Uterus (tissue), 4 donors: ENCODE data around the gene PI4KA. TPM values are rescaled to one million over a fixed set of nuclear protein-coding genes. Genes with fewer than 3 reads are reported as not detected.

Source experiments
- DNase-seq, 2 donors: peaks; one replicate each; pipeline ENCODE4 v3.0.0-alpha.2; 2019 to 2020
- H3K27ac ChIP-seq, 2 donors: fragments of 200-600 bp; sonication (generic); 1 replicate in 1 of 2; 2 replicates in 1 of 2; pipeline ENCODE4 v1.5.1; 2016 to 2018
- H3K27me3 ChIP-seq, 2 donors: fragments of 200-600 bp; sonication (generic); one replicate each; pipeline ENCODE4 v1.5.1; 2018 to 2019; ENCODE audit warnings: control low read depth in 1 of 2
- H3K36me3 ChIP-seq, 2 donors: fragments of 200-600 bp; sonication (generic); one replicate each; pipeline ENCODE4 v1.5.1; 2019; ENCODE audit warnings: control low read depth in 1 of 2
- H3K4me1 ChIP-seq, 2 donors: fragments of 200-600 bp; sonication (generic); one replicate each; pipeline ENCODE4 v1.5.1; 2018 to 2019; ENCODE audit warnings: control low read depth in 1 of 2
- H3K4me3 ChIP-seq, 2 donors: fragments of 200-600 bp; sonication (generic); 1 replicate in 1 of 2; 2 replicates in 1 of 2; pipeline ENCODE4 v1.5.1; 2018 to 2019; ENCODE audit warnings: mild to moderate bottlenecking in 1 of 2
- H3K9me3 ChIP-seq, 2 donors: fragments of 200-600 bp; sonication (generic); one replicate each; pipeline ENCODE4 v1.5.1; 2019; ENCODE audit warnings: control low read depth in 1 of 2
- CTCF ChIP-seq, 4 experiments: fragments of 200-600 bp in 2 of 4; fragments of 450-650 bp in 2 of 4; sonication (generic) in 2 of 4; IDR thresholded peaks; one replicate each; pipeline ENCODE4 v1.5.1; 2016 to 2019; ENCODE audit warnings: antibody characterized with exemption in 4 of 4, mild to moderate bottlenecking in 2 of 4, moderate library complexity in 1 of 4
- POLR2A ChIP-seq, 2 donors: fragments of 450-650 bp; IDR thresholded peaks; one replicate each; pipeline ENCODE4 v1.6.1; 2016; ENCODE audit warnings: antibody characterized with exemption in 2 of 2, mild to moderate bottlenecking in 1 of 2, moderate library complexity in 1 of 2
- intact Hi-C: fragments of 100-400 bp; cut with DNase I; formaldehyde crosslinking; loops from one replicate; pipeline ENCODE4 v1.15.1; 2023; ENCODE audit warnings: low total_unique reads
- total RNA-seq, 4 donors: library from RNA; depleted of rRNA in 3 of 4; stranded (reverse); fragments of >200 nt in 3 of 4; gene quantifications; one replicate each; pipeline versions ENCODE4 v1.1.0 to v1.2.4, GENCODE V29; 2014 to 2023
- donor health status: DM: yes; HTN: yes; CAD: no.

PI4KA gene
- total RNA-seq, 4 donors from 2014 or later = 48.9 to 238 (median 108) TPM

DNA sequence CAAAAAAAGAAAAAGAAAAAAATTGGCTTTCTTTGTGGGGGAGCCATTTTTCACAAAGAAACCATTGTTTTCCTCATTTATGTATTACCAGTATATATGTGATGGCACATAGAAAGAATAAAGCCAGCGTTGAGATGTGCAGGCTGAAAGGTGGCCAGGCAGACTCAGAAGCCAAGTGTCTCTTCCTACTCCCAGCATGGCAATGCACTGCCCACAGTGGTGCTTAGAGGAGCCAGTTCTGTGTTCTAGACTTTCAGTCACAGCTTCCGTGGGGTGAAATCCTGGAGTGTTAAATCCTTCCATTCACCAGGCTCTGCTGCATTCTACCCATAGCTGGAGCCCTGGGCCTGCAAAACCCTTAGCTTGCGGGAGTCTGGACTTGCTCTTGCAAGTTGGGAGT, 19.1 kb upstream of the PI4KA start:
- no peaks in the 10 kb centered on the region for H3K36me3 ChIP-seq
- H3K4me3 ChIP-seq = no peak overlapping the region
- DNase-seq = no peak
- H3K27ac ChIP-seq = no peak overlapping the region
- H3K9me3 ChIP-seq = no peaks in the 10 kb centered on the region
- intact Hi-C loops = no loop called here
- TF ChIP-seq CTCF (IDR thresholded peaks at IDR 0.05) = no peak
- no peaks in the 10 kb centered on the region for H3K27me3 ChIP-seq
- H3K4me1 ChIP-seq = no peaks in the 10 kb centered on the region

GRCh38 chr22:20875296-20875695, 16.7 kb upstream of the PI4KA start:
- H3K4me1 ChIP-seq = no peaks in the 10 kb centered on the region
- intact Hi-C loops = no loop called here
- no peaks in the 10 kb centered on the region for H3K36me3 ChIP-seq
- no peaks in the 10 kb centered on the region for H3K9me3 ChIP-seq
- TF ChIP-seq POLR2A (IDR thresholded peaks at IDR 0.05) = no peak
- no peak for TF ChIP-seq CTCF (IDR thresholded peaks at IDR 0.05)
- H3K27ac ChIP-seq = no peak overlapping the region
- no peak overlapping the region for H3K4me3 ChIP-seq
- no peak for DNase-seq
- no peaks in the 10 kb centered on the region for H3K27me3 ChIP-seq

DNA sequence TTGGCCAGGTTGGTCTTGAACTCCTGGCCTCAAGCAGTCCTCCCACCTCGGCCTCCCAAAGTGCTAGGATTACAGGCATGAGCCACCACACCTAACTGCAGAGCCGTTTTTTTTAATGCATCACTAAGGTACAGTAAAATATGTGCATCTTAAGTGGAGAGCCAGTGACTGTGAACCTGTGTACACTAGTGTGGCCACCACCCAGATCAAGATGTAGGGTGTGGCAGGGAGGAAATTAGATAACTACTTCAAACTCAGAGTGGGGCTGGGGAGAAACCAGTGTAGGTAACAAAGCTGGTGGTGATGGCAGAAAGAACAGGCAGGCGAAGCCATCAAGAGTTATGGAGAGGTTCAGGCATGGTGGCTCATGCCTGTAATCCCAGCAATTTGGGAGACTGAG, 14.6 kb upstream of the PI4KA start:
- Histone ChIP-seq H3K27me3 (no peaks in the 10 kb centered on the region), H3K27ac (no peak overlapping the region), H3K4me3 (no peak overlapping the region), H3K4me1 (no peaks in the 10 kb centered on the region), H3K36me3 (no peaks in the 10 kb centered on the region), H3K9me3 (no peaks in the 10 kb centered on the region)
- intact Hi-C loops = no loop called here
- no peak for TF ChIP-seq POLR2A (IDR thresholded peaks at IDR 0.05)
- no peak for TF ChIP-seq CTCF (IDR thresholded peaks at IDR 0.05)
- DNase-seq = no peak

DNA sequence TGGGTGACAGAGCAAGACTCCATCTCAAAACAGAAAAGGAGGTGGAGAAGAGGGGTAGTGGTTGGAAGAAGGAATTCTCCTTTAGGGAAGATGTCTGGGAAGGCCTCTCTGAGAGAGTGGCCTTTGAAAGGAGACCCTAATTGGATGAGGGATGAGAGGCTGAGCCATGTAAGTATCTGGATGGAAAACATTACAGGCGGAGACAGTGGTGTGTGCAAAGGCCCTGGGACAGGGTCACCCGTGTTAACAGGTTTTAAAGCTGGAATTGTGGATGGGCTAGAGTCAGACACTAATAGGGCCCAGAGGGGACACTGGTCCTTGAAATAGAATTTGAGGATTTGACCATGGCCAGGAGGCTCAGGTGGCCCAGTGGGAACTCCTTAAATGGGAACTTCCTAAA, 10.6 kb upstream of the PI4KA start:
- no peaks in the 10 kb centered on the region for H3K9me3 ChIP-seq
- DNase-seq = no peak
- intact Hi-C loops = no loop called here
- TF ChIP-seq CTCF (IDR thresholded peaks at IDR 0.05) = no peak
- no peak for TF ChIP-seq POLR2A (IDR thresholded peaks at IDR 0.05)
- no peaks in the 10 kb centered on the region for H3K27me3 ChIP-seq
- H3K36me3 ChIP-seq = no peaks in the 10 kb centered on the region
- no peak overlapping the region for H3K4me3 ChIP-seq
- H3K27ac ChIP-seq = peak overlapping the region in 1 of 2 donors; percentile 96
- no peaks in the 10 kb centered on the region for H3K4me1 ChIP-seq

- DNase-seq = no peak
- Histone ChIP-seq H3K4me1 (no peaks in the 10 kb centered on the region), H3K36me3 (no peaks in the 10 kb centered on the region), H3K27me3 (no peaks in the 10 kb centered on the region), H3K27ac (peak overlapping the region; percentile 65 to 96), H3K9me3 (no peaks in the 10 kb centered on the region), H3K4me3 (no peak overlapping the region)
- TF ChIP-seq POLR2A (IDR thresholded peaks at IDR 0.05) (no peak), CTCF (IDR thresholded peaks at IDR 0.05) (no peak)
- intact Hi-C loops = no loop called here
Measured at GRCh38 chr22:20868025-20868962, 9.7 kb upstream of the PI4KA start.
